CD4-positive, alpha-beta T cell treated with Interferon alpha-2 for 1 hour (primary cell): ENCODE results near the gene ZXDC.

Experiments
- DNase-seq, 2 donors: peaks; one replicate each; pipeline ENCODE4 v3.0.0-alpha.2; 2020 to 2022

The ZXDC gene

DNA sequence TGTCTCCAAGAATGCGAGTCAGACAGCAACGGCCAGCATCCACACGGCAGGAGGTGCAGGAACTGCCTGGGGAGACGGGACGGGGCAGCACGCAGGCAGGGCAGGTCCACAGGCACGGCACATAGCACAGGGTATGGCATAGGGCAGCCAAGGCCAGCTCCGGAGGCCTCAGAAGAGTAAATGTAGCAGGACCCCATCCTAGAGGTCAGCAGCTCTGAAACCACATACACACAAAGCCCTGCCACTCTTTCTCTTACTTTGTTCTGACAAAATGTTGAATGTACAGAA lies 26.9 kb downstream of the ZXDC start:
- DNase-seq, result no peak

DNA sequence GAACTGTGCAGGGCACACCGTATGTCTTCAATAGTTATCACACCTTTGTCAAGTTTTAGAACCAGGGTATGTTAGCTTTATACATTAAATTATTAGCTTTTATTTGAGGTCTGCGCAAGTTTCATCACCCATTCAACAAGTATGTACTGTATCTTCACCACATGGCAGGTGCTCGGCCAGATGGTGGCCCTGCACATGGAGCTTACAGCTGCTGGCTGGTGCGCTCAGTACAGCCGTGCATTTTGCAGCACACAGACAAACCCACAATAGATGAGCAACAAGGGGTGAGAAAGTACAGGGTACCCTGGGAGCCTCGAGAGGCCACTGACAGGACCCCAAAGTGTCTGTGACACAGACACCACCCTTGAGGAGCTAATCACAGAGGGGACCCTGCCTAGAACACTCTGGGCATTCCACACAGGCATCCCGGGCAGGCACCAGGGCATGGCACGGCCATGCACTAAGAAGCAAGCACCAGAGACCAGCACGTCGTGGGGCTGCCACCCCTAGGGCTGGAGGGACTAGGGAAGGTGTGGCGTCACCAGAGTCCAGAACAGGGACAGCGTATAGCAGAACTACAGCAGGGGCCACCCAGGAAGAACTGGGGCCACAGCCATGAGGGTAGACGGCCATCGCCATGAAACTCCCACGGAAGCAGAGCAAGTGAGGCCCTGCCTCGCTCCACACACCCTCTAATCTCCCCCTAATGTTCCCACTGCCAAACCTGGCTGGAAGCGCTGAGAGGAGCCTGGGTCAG lies 27.4 kb downstream of the ZXDC start:
- no peak for DNase-seq

DNA sequence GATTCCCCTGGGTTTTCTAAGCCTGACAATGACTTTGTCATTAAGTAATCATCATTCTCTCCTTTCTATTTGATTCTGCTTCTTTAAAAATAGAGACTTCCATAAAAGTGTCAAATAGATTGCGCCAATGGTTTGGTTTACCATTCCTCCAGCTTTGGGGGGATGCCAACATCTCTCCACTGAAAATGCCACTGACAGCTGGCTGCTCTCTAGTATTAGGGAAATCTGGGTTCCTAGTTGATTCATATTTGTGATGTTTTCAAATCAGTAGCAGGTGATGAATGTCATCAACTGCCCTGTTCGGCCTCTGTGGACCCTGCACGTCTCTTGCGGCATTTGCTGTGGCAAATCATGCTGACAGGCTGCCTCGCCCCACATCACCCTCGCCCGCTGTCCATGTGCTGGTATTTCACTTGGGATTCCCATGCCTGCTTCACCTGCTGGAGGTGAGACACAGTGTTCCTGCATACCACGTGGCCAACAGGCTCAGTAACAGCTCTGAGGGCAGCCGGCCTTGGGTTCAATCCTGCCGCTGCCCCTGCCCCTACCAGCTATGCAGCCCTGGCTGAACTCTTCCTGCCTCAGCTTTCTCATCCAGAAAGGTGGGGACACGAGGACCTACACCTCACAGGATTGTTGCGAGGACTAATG lies 28.1 kb downstream of the ZXDC start:
- no peak for DNase-seq

DNA sequence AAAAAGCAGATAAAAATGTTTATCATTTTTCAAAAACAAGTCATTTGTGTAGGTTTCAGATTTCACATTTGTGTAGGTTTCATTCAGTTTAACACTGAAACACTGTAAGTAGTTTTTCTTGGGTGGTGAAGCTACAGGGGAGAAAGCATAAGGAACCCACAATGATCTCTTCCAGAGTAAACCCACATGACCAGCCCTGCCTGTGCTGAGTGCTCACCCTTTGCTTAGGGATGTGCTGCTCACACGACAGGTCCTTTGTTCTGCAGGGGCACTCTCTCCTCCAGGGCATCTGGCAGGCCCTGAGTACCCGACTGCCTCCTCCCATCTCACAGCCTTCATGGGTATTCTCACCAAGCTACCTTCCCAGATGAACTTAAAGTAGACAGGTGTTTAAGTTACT lies 28.9 kb downstream of the ZXDC start:
- no peak for DNase-seq

DNA sequence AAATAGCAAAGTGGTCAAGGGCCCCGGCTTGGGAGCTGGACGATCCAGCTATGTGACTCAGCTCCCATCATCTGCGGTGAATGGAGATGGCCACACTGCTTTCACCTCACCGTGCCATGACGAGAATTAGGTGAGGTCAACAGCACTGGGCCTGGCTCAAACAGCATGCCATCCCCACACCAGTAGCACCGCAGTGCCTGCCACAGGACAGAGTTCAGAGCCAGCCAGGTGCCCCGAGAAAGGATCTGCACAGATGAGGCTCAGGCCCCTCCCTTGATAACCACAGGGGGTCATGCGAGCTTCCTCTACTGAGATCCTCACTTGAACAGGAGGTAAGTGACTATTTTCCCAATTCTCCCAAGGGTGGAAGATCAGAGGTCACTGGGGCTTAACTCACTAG lies 29.4 kb downstream of the ZXDC start:
- DNase-seq, result no peak

DNA sequence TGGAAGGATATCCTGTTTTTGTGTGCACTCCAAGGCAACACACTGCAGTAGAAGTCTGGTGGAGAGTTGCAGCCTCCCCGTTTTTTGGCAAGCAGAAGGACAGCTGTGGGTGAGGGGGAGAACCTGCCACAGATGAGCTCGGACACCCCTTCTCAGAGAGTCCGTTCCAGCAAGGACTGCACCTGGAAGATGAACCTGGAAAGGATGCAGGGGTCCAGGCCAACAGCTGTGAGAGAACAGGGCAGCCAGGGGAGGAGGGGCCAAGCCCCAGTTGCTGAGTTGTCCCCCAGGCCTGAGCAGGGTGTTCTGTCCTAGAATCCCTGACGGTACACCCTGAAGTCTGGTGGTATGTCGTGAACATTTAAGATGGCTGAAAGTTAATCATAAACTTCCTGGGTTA lies 30.2 kb downstream of the ZXDC start:
- DNase-seq, result no peak

DNA sequence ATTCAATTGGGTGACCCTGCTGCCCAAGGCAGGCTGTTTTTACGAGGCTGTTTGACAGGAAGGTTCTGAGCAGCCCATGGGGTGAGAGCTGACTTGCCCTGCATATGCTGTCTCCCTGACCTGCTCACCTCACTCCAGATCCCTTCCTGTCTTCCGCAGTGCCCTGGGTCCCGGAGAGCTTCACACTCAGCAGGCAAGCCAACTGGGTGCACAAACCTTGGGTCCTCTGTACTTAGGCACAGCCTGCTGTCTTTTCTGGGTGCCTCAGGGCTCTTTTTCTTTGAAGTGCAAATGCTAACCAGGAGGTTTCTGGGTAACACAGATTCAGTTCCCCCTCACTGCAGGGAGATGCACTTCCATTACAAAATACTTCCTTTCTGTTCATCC lies 32.8 kb downstream of the ZXDC start:
- DNase-seq, result no peak

DNA sequence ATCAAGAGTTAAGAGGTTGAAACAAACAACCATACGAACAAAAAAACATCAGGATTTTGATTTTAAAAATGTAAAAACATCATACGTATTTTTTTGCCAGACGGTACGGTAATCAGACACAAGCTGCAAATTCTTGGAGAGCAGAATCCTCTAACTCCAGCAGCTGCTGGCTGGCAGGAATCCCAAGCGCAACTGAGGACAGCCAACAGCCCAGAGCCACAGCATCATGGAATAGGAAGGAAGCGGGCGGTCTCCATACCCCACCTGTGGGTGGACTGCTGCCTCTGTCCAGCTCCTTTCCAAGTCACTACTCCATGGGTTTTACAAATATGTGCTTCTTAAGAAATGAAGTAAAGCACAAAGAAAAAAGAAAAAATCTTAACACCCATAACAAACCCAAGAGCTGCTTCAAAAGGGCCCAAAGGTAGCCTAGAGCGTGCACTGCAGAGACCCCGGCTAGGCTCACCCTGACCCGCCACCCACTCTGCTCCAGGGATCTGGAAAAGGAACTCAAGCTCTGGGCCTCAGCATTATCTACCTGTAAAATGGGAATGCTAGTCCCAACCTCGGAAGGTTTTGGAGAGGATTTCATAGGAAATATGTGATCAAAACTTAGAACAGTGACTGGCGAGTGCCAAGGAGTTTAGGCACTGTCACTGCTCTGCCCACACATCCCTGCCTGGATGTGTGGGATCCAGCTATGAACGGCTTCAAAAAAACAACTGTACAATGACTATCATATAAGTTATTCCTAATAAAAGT lies 33.4 kb downstream of the ZXDC start:
- no peak for DNase-seq

DNA sequence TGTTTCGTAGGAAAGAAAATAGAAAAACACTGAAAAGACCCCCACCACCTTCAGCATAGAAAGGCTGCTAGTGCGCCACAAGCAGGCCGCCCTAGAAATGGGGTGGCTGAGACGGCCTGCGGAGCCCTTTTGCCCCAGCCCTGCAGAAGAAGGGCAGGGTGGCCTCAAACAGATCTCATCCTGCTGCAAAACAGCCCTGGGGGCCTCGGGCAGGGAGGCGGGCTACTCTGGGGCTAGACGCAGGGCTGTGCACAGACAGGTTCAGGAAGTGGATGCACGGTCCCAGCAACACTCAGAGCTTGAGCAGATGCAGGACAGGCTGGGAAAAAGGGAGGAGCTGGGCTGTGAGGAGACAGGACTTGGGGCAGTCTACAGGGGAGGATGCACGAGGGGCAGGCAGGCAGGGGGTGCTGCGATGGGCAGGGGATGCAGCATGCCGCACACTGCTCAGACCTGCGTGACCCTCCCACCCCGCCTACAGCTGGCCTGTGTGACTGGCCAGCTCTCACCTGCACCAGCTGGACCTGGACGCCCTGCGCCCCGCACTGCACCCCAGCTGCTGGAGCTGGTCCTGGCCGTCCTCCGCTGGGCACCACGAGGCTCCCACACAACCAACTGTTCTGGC lies 34.3 kb downstream of the ZXDC start:
- no peak for DNase-seq

DNA sequence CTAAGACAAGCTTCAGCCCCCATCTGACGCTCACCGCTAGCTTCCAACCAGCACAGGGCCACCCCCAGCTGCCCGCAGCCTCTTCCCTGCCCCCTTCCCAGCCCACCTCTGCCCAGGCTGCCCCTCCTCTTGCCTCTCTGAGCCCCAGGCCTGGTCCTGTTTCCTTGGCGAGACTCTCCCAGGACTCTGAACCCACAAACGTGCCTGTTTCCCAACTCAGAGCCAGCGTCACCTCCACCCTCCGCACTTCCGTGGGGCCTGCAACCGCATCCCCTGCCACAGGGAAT lies 35.0 kb downstream of the ZXDC start:
- DNase-seq, result no peak

DNA sequence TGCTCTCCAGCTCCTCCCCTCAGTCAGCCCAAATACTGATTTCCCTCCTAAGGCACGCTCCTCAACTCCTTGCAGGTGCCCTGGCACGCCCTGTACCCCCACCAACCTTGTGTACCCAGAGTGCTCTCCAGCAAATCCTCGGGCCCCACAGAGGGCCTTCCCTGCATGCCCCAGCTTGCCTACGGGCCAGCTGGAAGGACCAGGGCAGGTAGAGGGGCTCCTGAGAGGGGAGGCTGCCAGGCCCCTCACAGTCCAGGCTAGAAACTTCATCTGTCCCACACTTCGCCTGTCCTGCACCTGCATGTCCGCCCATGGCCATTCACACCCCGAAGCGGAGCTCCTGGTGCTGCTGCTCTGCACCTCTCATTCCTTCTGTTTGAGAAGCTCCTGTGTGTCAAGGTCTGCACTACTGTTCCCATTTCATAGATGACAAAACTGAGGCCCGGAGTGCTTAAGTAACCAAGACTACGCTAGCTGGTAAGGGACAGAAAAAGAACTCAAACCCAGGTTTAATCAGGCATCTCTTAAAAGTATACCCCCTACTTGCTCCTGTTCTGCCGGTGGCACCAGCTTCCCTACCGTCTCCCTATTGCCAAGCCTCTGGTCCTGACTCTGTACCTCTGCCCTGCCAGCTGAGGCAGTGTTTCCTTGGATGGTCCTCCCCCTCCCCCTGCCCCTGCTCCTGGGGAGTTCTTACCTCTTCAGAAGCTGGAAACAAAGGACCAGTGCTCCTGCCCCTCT lies 35.6 kb downstream of the ZXDC start:
- no peak for DNase-seq

DNA sequence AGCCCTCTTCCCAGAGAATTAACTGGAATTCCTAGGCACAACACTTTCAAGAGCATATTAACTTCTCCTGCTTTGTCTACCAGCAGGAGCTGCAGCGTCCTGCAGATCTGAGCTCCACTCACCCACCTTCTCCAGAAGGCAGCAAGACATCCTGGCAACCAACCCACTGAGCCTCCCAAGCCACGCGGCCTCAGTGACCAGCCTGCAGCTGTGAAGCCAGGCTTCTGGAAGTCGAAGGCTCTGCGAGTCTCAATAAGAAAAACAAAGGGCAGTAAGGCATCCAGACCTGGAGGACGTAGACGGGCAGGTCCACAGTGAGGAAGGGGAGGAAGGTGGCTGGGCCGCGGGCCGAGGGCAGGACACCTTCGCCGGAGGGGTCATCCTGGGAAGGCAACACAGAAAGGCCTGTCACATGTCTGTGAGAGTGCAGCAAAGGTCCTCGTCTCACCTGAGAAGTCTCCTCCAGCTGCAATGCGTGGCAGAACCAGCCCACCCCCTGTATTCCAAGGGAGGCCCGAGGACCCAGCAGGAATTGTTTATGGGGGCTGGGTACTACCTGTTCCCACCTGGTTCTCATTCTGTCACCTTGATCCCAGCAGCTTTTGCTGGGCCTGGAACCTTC lies 36.2 kb downstream of the ZXDC start:
- no peak for DNase-seq

DNA sequence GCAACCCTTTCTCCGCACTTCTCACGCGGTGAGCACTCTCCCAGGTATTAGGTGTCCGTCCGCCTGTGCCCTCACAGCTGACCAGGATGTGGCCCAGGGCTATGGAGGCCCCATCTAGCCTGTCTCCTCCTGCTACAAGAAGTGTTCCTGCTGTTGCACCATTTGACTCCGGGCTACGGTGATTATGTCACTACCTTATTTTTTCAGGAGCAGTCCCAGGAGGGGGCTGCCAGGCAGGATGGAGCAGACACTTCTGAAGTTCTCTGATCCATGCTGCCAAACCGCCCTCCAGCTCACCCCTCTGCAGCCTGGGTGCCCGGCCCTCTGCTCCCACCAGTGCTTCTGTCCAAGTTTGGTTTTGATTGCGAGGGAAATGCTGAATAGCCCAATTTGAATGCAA lies 36.9 kb downstream of the ZXDC start:
- DNase-seq, result no peak

DNA sequence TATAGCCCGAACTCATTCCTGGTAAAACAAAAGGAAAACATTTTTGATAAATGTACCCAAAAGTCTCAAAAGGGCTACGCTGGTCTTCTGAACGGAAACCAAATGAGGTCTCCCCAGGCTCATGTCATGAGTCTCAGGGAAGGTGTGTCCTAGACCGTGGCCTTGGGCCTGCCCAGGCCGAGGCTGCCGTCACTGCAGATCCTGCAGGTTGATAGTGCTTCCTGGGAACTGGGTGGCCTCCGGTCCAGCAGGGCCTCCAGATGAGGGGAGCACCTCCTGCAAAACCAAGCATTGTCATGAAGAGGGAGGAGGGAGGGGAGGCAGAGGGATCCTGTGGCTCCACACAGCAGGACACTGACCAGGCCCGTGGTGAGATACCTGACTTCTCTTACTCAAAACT lies 37.5 kb downstream of the ZXDC start:
- no peak for DNase-seq

DNA sequence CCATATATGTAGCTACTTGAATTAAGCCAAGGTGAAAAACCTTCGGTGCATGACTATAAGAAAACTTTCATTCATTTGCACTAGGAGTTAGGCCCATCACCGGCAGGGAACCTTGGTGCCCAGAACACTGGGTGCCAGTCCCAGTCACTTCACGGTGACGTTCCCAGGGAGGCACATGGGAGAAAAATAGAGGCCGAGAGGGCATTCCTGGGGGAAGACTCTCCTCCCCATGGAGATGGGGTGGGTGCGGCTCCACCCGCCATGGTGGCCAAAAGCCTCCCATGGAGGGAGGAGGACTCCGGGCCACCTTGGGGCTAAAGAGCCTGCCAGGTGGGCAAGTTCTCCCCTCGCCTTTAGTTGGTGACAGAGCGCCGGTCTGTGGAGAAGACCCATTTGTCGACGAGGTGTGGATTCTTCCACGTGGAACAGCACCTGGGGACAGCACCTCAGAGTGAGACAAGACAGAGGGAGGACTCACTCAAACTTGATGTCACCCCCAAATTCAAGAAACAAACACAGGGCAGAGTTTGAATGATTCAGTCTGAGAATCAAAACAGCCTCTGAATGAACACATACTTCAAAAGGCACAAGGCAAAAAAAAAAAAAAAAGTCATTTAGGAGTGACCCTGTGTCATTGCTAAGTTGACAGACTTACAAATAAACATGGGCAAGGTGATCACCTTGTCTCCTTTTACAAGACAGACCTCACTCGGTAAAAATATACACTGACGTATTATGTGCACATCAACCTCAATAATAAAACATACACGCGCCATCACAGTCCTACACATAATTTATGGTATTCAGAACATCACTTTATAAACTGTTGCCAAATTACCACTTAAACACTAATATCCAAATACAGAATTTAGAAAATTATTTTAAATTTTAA lies 38.6 kb downstream of the ZXDC start:
- no peak for DNase-seq

DNA sequence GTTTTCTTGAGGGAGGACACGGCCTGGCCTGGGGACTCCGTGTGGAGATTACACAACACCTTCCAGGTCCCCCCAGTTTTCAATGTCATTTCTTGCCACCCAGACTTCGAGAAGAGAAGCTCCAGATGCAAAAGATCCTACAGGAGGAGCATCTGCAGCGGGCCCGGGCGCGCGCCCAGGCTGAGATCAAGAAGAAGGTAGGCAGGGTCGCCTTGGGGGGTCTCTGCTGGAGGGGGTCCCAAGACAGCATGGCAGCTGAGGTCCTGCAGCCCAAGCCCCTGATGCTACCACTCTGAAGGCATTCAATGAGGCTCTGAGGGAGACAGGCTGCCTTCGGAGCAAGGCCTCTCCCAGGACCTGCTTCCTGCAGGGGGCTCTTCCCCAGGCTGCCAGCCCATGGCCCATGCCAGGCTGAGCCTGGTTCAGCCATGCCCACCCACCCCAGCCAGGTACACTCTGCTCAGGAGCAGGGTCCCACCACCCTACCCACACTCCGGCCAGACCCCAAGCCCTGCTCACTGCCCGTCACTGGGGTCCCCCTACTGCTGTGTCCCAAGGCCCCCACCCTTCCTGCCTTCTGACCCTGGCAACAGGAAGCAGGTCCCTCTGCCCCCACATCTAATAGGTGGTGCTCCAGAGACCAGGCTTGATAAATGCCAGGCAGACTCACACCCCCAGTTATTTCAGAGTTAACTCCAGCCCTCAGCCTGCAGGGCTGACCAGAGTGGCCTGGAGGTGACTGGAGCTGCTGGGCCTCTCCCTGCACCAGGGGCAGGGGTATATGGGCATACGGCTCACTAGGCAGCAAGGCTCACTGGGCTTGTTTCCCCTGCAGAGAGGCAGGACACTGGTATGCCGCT lies 40.0 kb downstream of the ZXDC start:
- no peak for DNase-seq

DNA sequence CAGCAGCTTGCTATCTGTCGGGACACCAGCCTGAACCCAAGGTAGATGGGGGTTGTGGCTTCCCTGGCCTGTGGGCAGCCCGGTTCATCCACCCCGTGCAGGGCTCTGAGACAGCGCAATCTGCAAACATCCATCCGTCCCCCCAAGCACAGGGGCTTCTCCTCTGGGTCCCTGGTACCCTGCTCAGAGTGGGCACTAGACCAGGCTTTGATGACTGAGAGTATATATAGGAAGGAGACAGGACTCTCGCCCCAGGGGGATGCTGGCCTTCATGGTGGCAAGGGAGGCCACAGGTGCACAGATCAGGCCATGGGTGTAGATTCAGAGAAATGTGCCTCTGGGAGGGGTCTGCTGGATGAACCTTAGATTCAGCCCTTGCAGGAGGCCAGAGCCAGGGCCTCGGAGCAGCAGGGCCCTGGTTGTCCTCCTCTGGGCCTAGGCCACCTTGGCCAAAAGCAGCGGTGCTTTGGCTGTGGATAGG lies 40.7 kb downstream of the ZXDC start:
- no peak for DNase-seq

DNA sequence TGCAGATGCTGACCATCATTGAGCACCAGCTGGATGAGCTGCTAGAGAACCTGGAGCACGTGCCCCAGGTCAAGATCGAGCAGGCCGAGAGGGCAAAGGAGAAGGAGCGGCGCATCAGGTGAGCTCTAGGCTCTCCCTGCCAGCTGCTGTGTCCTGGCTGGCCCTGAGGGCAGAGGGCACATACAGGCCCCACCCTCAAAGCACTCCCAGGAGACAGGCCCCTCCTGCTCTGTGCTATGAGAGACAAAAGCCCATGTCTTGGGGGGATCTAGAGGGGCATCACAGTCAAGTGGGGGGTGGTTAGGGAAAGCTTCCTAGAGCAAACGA lies 41.5 kb downstream of the ZXDC start:
- DNase-seq, result no peak

DNA sequence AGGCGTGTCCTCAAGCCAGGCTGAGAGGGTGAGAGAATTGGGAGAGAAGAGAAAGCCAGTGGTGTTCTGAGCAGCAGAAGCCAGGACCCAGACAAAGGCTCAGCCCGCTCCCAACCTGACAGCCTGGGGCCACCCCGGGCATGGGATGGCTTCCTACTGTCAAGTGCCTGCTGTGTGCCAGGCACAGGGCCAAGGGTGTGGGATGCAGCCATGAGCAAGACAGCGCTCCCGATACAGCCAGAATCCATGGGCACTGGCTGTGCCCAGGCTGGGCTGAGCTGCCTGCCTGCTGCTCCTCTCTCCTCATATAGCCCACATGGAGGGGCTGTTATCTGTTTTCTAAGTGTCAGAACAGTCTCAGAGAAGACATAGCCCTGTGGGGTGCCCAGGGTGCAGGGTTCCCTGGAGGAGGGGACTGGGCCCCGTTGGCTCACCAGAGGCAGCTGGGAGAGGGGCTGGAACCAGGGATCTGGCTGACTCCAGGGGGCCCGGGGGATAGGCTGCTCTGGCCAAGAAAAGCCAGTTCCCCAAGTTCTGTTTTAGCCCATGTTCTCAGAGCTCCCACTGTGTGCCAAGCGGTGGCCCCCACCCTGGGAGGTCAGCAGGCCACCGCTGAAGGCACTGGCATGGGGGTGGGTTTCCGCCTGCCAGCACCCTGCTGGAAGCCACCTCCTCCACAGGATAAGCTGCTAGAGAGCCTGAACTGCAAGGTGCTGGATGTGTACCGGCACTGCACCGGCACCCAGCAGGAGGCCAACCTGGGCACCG lies 42.0 kb downstream of the ZXDC start:
- no peak for DNase-seq

DNA sequence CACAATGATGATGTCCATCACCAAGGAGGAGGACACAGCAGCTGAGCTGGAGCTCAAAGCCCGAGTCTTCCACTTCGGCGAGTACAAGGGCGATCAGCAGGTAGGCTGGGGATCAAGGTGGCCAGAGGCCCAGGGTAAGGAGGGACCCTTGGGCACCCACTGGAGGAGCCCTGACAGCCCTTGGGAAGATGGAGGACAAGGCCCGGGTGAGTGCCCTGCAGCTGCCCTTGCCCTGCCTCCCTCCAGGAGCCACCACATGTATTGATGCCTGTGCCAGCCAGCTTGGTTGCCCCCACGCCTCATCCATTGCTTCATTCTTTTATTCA lies 42.6 kb downstream of the ZXDC start:
- DNase-seq, result no peak
